Measurements from ENCODE around the gene IRAK2.

DNA sequence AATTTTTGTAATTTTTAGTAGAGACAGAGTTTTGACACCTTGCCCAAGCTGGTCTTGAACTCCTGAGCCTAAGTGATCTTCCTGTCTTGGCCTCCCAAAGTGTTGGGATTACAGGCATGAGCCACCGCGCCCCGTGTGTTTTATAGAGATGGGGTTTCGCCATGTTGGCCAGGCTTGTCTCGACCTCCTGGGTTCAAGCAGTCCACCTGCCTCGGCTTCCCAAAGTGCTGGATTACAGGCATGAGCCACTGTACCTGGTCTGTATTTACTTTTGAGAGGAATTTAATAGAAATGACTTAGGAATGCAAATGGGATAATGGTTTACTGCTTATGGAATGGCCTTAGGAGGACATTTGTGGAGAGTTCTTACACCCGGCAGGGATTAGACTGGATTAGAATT is 94.3 kb downstream of the IRAK2 start:
- TF ChIP-seq EZH2 (IDR thresholded peaks at IDR 0.05) = no peak
- no peak for TF ChIP-seq POLR2AphosphoS5 (IDR thresholded peaks at IDR 0.05; ENCODE audit: borderline replicate concordance, low read depth, low read length)
- TF ChIP-seq FOXP2 (optimal IDR thresholded peaks at IDR 0.05; ENCODE audit: control extremely low read depth, extremely low read length, insufficient read depth) = no peak

All from SK-N-MC (cell line).